ENCODE results near the gene EPB41. TPM values are rescaled to one million over a fixed set of nuclear protein-coding genes. Genes with fewer than 3 reads are reported as not detected.

The EPB41 gene
- total and polyA plus RNA-seq, 9 of the 15 experiments (the other 6 are each of a cell fraction or from before 2014, with no cell fraction given): 3.7 to 213 (median 141) TPM

- no peaks in the 10 kb centered on the region for H3K36me3 ChIP-seq (ENCODE audit: control insufficient read depth, insufficient read depth, low read length)
- no peaks in the 10 kb centered on the region for H3K27me3 ChIP-seq (ENCODE audit: control insufficient read depth in 2 of 2, insufficient read depth in 2 of 2, low read length in 2 of 2)
- no TSS peak for BruUV-seq (replicated peaks)
- H3K4me1 ChIP-seq (replicated peaks in 1 of 2; ENCODE audit: control insufficient read depth in 2 of 2, insufficient read depth in 2 of 2, low read length in 2 of 2): peaks cover 6 to 38% of the 10 kb centered on the region in 2 experiments; a peak in 4 of 5 replicates
- ATAC-seq (no peak), FAIRE-seq (no peak), DNase-seq (ENCODE audit: extremely low read depth in 1 of 4, low spot score in 3 of 4) (no peak)
- no peaks in the 10 kb centered on the region for H3K9me1 ChIP-seq (ENCODE audit: control insufficient read depth, insufficient read depth, low read length)
- H3K9me3 ChIP-seq (replicated peaks; ENCODE audit: control insufficient read depth, insufficient read depth, low read depth, low read length): no peaks in the 10 kb centered on the region
- no peak for TF ChIP-seq BRF2 (IDR thresholded peaks at IDR 0.05; ENCODE audit: borderline replicate concordance, insufficient read depth, insufficient read length)
- TF ChIP-seq POLR3G (IDR thresholded peaks at IDR 0.05; ENCODE audit: extremely low read depth, insufficient read length, insufficient replicate concordance): no peak
- no peak for TF ChIP-seq HMBOX1 (IDR thresholded peaks at IDR 0.05)
- no peak for TF ChIP-seq SMARCC2 (IDR thresholded peaks at IDR 0.05; ENCODE audit: low read depth)
- no peak for TF ChIP-seq CCNT2 (IDR thresholded peaks at IDR 0.05; ENCODE audit: borderline replicate concordance, extremely low read depth, insufficient read length, low read depth, low read length)
- TF ChIP-seq ZNF184 (CRISPR knock-in tag; IDR thresholded peaks at IDR 0.05): no peak
- TF ChIP-seq KDM1A (IDR thresholded peaks at IDR 0.05): 0 out of 4 replicates have a peak, but pooled peaks of 1 of the 2 experiments have one; percentile 13
- no peak for TF ChIP-seq NUFIP1 (IDR thresholded peaks at IDR 0.05; ENCODE audit: partially characterized antibody)
- TF ChIP-seq KLF1 (tag; IDR thresholded peaks at IDR 0.05): no peak
- no peak for TF ChIP-seq SNIP1 (IDR thresholded peaks at IDR 0.05; ENCODE audit: low read depth)
- no peak for TF ChIP-seq RUNX1 (IDR thresholded peaks at IDR 0.05; ENCODE audit: low read depth)
- no peak for TF ChIP-seq SREBF2 (CRISPR knock-in tag; IDR thresholded peaks at IDR 0.05)
- TF ChIP-seq L3MBTL2 (IDR thresholded peaks at IDR 0.05): no peak
- TF ChIP-seq HBP1 (CRISPR knock-in tag; IDR thresholded peaks at IDR 0.05): no peak
- peak; percentile 79 for TF ChIP-seq ZNF121 (CRISPR knock-in tag; conservative IDR thresholded peaks at IDR 0.05)
- no peak for TF ChIP-seq ZC3H11A (IDR thresholded peaks at IDR 0.05; ENCODE audit: low read depth, low read length)
- 76% methylated on average over 6 of the region's 6 CpGs for WGBS (ENCODE audit: insufficient coverage, low coverage, missing lambda C conversion rate)
- intact Hi-C loops (cut with micrococcal nuclease) (no loop called here), in situ Hi-C loops (cut with MboI) (no loop called here)
- H3K4me3 ChIP-seq: no peak overlapping the region
- H2AFZ ChIP-seq (ENCODE audit: low read depth, low read length): no peak overlapping the region
- H3K79me2 ChIP-seq (ENCODE audit: control insufficient read depth, insufficient read depth, low read length): no peaks in the 10 kb centered on the region
- H3K4me2 ChIP-seq (ENCODE audit: insufficient read depth, low read length): no peak overlapping the region
- H3K9ac ChIP-seq (ENCODE audit: insufficient read depth in 1 of 2, low read depth in 2 of 2, low read length in 2 of 2): 0 out of 4 replicates have a peak overlapping the region, but pooled peaks of 1 of the 2 experiments have one; percentile 88
- no peaks in the 10 kb centered on the region for H4K20me1 ChIP-seq (replicated peaks; ENCODE audit: control insufficient read depth, insufficient read depth, low read length)
- H3K27ac ChIP-seq (ENCODE audit: extremely low read depth, low read depth, low read length): no peak overlapping the region
- ChIA-PET POLR2A (interaction anchor here (1.1 to 1.6 kb wide), 3 partner anchors 7 to 31 kb away, joined by 3 to 5 read pairs (median 4); no protein-coding TSS in a partner anchor), CTCF (ENCODE audit: low intra/inter-chr PET ratio) (no interaction called here)
Measured at GRCh38 chr1:29126198-29126597, 211.8 kb downstream of the EPB41 start.
